HEK293T (cell line): Measurements from ENCODE around the gene SCAF8.

Experiments
- ARNT ChIP-seq: fragments of 450-650 bp; IDR thresholded peaks from 2 replicates; pipeline ENCODE4 v1.6.1; 2017; ENCODE audit warnings: mild to moderate bottlenecking
- FOXA1 ChIP-seq: fragments of 450-650 bp; IDR thresholded peaks from 2 replicates; pipeline ENCODE4 v1.6.1; 2016; ENCODE audit warnings: mild to moderate bottlenecking
- TARDBP ChIP-seq: fragments of 450-650 bp; IDR thresholded peaks from 2 replicates; pipeline ENCODE4 v1.6.1; 2016

DNA sequence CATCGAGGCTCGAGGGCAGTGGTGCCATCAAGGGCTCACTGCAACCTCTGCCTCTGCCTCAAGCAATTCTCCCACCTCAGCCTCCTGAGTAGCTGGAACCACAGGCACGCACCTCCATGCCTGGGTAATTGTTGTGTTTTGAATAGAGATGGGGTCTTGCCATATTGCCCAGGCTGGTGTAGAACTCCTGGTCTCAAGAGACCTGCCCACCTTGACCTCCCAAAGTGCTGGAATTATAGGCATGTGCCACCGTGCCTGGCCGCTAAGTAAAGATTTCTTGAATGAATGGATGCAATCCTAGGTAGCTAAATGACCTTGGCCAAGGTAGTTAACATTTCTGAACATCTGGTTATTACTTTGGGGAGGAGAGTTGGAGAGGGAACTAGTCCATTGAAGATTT is 7.4 kb downstream of the SCAF8 start:
- TF ChIP-seq FOXA1 (no peak), ARNT (no peak), TARDBP (no peak)
